RWPE2 (cell line): Measurements from ENCODE around the gene DNMT3L.
"Not testable (repeated sequence)": the region's sequence is repeated elsewhere in the genome, so short reads cannot be mapped to it uniquely, and the experiment has no call there.

ENCODE experiments used
- ATAC-seq: fragments of 200-7000 bp; cut with Tn5 transposase; 3 replicates; pipeline ENCODE4 v1.9.1; 2021; ENCODE audit warnings: low read depth
- DNase-seq: peaks from one replicate; pipeline ENCODE4 v3.0.0-alpha.2; 2020; ENCODE audit warnings: low spot score
- H3K27ac ChIP-seq: fragments of 450-650 bp; 2 replicates; pipeline ENCODE4 v1.5.1; 2017; ENCODE audit warnings: mild to moderate bottlenecking; ENCODE audit not compliant: poor library complexity, severe bottlenecking
- H3K27me3 ChIP-seq: fragments of 250-450 bp; sonication (Bioruptor Pico); 2 replicates; pipeline ENCODE4 v1.5.1; 2021; ENCODE audit warnings: mild to moderate bottlenecking, moderate library complexity; ENCODE audit not compliant: insufficient read depth, poor library complexity, severe bottlenecking
- H3K36me3 ChIP-seq: fragments of 250-450 bp; sonication (Bioruptor Pico); 2 replicates; pipeline ENCODE4 v1.5.1; 2020; ENCODE audit warnings: low read depth, mild to moderate bottlenecking, moderate library complexity
- H3K4me1 ChIP-seq: fragments of 250-450 bp; sonication (Bioruptor Pico); 2 replicates; pipeline ENCODE4 v1.5.1; 2021; ENCODE audit warnings: mild to moderate bottlenecking, moderate library complexity; ENCODE audit not compliant: insufficient read depth, poor library complexity, severe bottlenecking
- H3K4me3 ChIP-seq: fragments of 250-450 bp; sonication (Bioruptor Pico); 2 replicates; pipeline ENCODE4 v1.5.1; 2021; ENCODE audit warnings: mild to moderate bottlenecking, moderate library complexity; ENCODE audit not compliant: severe bottlenecking
- H3K9me3 ChIP-seq: fragments of 250-450 bp; sonication (Bioruptor Pico); 2 replicates; pipeline ENCODE4 v1.5.1; 2021; ENCODE audit warnings: mild to moderate bottlenecking, moderate library complexity; ENCODE audit not compliant: severe bottlenecking

The DNMT3L gene

DNA sequence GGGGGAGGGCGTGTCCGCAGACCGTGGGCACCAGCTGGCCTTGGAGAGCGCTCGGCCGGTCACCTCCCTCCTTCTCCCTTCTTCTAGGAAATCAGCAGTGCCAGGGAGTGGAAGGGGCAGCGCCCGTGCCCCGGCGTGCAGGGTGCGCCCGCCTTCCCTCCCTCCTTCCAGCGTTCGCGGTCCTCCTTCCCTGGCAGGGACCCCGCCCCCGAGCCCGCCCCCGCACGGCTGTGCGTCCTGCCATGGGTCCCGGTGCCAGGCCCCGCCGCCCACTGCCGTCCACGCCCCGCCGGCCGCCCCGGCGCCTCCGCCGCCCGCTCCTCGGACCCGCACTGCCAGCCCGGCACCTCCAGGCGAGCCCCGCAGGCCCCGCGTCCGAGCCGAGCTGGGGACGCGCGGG is 21.3 kb downstream of the DNMT3L start:
- ATAC-seq, result peak; percentile 48
- H3K4me3 ChIP-seq, DNase-seq, H3K27me3 ChIP-seq, H3K9me3 ChIP-seq, H3K4me1 ChIP-seq, H3K27ac ChIP-seq, H3K36me3 ChIP-seq: not testable (repeated sequence)

DNA sequence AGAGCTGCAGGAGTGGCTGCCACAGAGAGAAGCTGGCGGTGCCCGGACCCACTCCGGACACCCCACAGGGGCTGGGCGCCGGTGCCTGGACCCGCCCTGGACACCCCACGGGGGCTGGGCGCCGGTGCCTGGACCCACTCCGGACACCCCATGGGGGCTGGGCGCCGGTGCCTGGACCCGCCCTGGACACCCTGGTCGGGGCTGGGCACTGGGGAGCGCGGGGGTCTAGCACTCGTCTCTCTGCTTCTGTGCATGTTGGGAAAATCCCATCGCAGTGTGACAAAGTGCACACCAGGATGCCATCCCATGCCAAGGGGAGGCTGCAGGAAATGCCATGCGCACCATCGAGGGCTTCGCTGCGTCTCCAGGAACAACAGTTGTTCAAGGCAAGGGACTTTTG is 32.1 kb downstream of the DNMT3L start:
- H3K36me3 ChIP-seq, H3K27ac ChIP-seq, ATAC-seq, DNase-seq, H3K4me3 ChIP-seq, H3K9me3 ChIP-seq, H3K27me3 ChIP-seq, H3K4me1 ChIP-seq: not testable (repeated sequence)

GRCh38 chr21:44228109-44228508 is 33.6 kb downstream of the DNMT3L start:
- DNase-seq, H3K4me3 ChIP-seq, H3K27ac ChIP-seq, H3K36me3 ChIP-seq, H3K9me3 ChIP-seq, H3K4me1 ChIP-seq, ATAC-seq, H3K27me3 ChIP-seq: not testable (repeated sequence)

DNA sequence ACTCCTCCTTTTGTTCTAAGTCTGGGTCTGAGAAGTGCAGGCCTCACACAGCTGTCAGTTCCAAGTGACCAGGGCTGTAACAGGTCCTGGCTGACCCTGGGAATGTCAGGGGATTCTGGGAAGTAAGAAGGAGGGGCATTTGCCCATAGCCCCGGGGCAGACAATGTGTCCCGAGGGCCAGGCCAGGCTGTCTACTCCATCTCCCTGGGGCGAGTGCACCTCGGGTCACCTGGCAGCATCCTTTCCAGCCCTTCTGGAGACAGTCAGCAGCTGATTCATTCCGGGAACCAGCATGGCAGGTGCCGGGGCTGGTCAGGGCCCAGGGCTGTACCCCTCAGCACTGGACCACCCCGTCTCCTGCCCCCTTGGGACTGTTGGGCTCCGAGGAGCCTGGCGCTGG is 34.1 kb downstream of the DNMT3L start:
- not testable (repeated sequence) for H3K36me3 ChIP-seq, H3K9me3 ChIP-seq, H3K4me1 ChIP-seq, H3K27me3 ChIP-seq, H3K4me3 ChIP-seq, DNase-seq, ATAC-seq, H3K27ac ChIP-seq

GRCh38 chr21:44225605-44226004 is 36.1 kb downstream of the DNMT3L start:
- not testable (repeated sequence) for H3K36me3 ChIP-seq, ATAC-seq, H3K27me3 ChIP-seq, H3K27ac ChIP-seq, H3K9me3 ChIP-seq, H3K4me1 ChIP-seq, DNase-seq, H3K4me3 ChIP-seq

DNA sequence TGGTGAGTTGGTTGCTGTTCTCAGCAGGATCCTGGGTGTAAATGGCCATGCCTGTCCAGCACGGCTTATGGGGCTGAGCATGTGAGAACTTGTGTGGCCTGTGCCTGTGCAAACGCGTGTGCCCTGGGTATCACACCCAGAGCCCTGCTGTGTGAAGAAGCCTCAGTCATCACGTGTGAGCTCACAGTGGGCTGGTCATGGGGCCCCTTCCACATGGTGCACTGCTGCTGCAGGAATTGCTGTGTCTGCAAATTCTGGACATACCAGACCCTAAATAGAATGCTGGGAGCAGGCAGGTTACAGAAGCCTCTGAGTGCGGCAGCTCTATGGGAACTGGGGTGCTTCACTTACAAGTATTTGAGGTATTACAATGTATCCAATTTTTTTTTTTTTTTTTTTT is 38.4 kb downstream of the DNMT3L start:
- not testable (repeated sequence) for DNase-seq, H3K9me3 ChIP-seq, H3K4me3 ChIP-seq, ATAC-seq, H3K4me1 ChIP-seq, H3K27ac ChIP-seq, H3K27me3 ChIP-seq, H3K36me3 ChIP-seq

GRCh38 chr21:44220674-44221073 is 41.0 kb downstream of the DNMT3L start:
- H3K4me1 ChIP-seq, ATAC-seq, H3K27ac ChIP-seq, H3K27me3 ChIP-seq, H3K36me3 ChIP-seq, DNase-seq, H3K4me3 ChIP-seq, H3K9me3 ChIP-seq: not testable (repeated sequence)

- ATAC-seq, result 0 out of 3 replicates have a peak, but pooled peaks have one; percentile 19
- not testable (repeated sequence) for H3K4me3 ChIP-seq, DNase-seq, H3K4me1 ChIP-seq, H3K27me3 ChIP-seq, H3K9me3 ChIP-seq, H3K36me3 ChIP-seq, H3K27ac ChIP-seq
These were observed 43.2 kb downstream of the DNMT3L start for GRCh38 chr21:44218461-44218860.

DNA sequence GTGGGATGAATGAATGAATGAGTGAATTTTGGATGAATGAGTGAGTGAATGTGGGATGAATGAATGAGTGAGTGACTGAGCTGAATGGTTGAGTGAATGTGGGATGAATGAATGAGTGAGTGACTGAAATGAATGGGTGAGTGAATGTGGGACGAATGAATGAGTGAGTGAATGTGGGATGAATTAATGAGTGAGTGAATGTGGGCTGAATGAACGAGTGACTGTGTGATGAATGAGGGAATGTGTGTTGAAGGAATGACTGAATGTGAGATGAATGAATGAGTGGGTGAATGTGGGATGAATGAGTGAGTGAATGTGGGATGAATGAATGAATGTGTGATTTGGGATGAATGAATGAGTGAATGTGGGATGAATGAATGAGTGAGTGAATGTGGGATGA is 49.7 kb downstream of the DNMT3L start:
- DNase-seq, H3K27ac ChIP-seq, H3K4me3 ChIP-seq, H3K36me3 ChIP-seq, H3K4me1 ChIP-seq, H3K9me3 ChIP-seq, ATAC-seq, H3K27me3 ChIP-seq: not testable (repeated sequence)

GRCh38 chr21:44211574-44211973 is 50.1 kb downstream of the DNMT3L start:
- not testable (repeated sequence) for H3K9me3 ChIP-seq, H3K27me3 ChIP-seq, H3K4me3 ChIP-seq, H3K36me3 ChIP-seq, H3K4me1 ChIP-seq, ATAC-seq, DNase-seq, H3K27ac ChIP-seq

- not testable (repeated sequence) for H3K4me3 ChIP-seq, H3K4me1 ChIP-seq, H3K27me3 ChIP-seq, H3K9me3 ChIP-seq, H3K36me3 ChIP-seq, DNase-seq, H3K27ac ChIP-seq
- peak; percentile 97 for ATAC-seq
These were observed 53.6 kb downstream of the DNMT3L start for GRCh38 chr21:44207860-44208646.
